Vagina (tissue), 2 donors: ENCODE results near the gene FAM131B. TPM values are rescaled to one million over a fixed set of nuclear protein-coding genes. Genes with fewer than 3 reads are reported as not detected.

ENCODE experiments used
- DNase-seq, 2 donors: peaks; one replicate each; pipeline ENCODE4 v3.0.0-alpha.2; 2017; ENCODE audit errors: extremely low spot score in 2 of 2
- H3K27ac ChIP-seq: fragments of 200-600 bp; sonication (generic); one replicate; pipeline ENCODE4 v1.5.1; 2019
- H3K27me3 ChIP-seq: fragments of 200-600 bp; sonication (generic); one replicate; pipeline ENCODE4 v1.5.1; 2019
- H3K36me3 ChIP-seq, 2 donors: fragments of 200-600 bp; sonication (generic); one replicate each; pipeline ENCODE4 v1.5.1; 2017 to 2019
- H3K4me1 ChIP-seq: fragments of 200-600 bp; sonication (generic); one replicate; pipeline ENCODE4 v1.5.1; 2019
- H3K4me3 ChIP-seq, 2 donors: fragments of 200-600 bp; sonication (generic); 1 replicate in 1 of 2; 2 replicates in 1 of 2; pipeline ENCODE4 v1.5.1; 2016 to 2019
- H3K9me3 ChIP-seq: fragments of 200-600 bp; sonication (generic); one replicate; pipeline ENCODE4 v1.5.1; 2019
- POLR2A ChIP-seq, 2 donors: fragments of 450-650 bp; IDR thresholded peaks; one replicate each; pipeline ENCODE4 v1.6.1; 2017; ENCODE audit warnings: antibody characterized with exemption in 2 of 2, mild to moderate bottlenecking in 2 of 2, moderate library complexity in 2 of 2
- POLR2AphosphoS5 ChIP-seq, 2 donors: sonication (generic); formaldehyde crosslinking; IDR thresholded peaks; one replicate each; pipeline ENCODE4 v1.9.0; 2017; ENCODE audit warnings: antibody characterized with exemption in 2 of 2, mild to moderate bottlenecking in 2 of 2, low read depth in 1 of 2; ENCODE audit not compliant: insufficient read depth in 1 of 2
- intact Hi-C: fragments of 100-400 bp; cut with DNase I; formaldehyde crosslinking; loops from one replicate; pipeline ENCODE4 v1.15.1; 2023
- total RNA-seq: library from RNA; depleted of rRNA; stranded (reverse); fragments of >200 nt; gene quantifications from one replicate; pipeline ENCODE4 v1.2.3, GENCODE V29; 2016
- TF ChIP-seq, protein P1 (sequence below), 3 experiments: fragments of 450-650 bp in 2 of 3; fragments of 200-600 bp in 1 of 3; sonication (generic) in 1 of 3; IDR thresholded peaks; one replicate each; pipeline ENCODE4 v1.5.1; 2017 to 2019; ENCODE audit warnings: antibody characterized with exemption in 3 of 3, mild to moderate bottlenecking in 2 of 3, moderate library complexity in 2 of 3

The FAM131B gene
- total RNA-seq, 1 donor from 2014 or later = 1.5 TPM

DNA sequence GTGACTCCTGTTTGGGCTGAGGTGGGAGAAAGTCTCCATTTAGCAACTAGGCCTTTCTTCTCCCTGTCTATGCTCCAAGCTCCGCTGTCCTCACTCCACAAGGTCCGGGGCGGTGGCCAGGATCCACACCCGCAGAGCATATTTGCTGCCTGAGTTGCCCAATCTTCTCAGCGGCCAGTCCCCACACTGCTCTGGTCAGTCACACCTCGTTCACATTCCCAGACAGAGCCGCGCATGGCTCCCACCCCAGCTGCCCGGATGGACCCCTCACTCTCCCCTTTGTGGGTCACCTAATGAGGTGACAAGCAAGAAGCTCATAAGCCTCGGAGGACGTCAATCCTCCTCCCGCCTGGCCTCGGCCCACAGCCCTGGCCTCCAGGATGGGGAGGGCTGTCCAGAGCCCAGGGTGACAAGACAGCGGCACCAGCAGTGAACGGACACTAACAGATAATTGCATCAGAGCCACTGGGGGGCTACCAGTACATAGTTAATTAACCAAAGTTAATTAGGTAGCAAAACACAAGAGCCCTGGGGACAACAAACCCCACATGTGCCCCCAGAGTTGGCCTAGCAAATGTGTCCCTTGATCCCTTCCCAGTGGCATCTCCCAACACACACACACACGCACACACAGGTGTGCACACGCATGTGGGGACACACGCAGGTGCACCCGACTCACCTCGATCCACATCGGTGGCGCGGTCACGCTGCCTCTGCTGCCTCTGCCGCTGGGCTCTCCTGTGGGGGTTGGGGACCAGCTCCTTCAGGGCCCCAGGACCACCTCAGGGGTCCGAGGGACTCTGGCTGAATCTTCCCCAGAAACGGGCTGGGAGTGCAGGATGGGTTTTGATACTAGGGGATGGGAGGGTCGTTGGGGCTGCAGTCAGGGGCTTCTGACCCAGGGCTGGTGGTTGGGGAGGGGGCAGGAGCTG is 34.4 kb upstream of the FAM131B start:
- intact Hi-C loops = no loop called here
- DNase-seq = peak in 1 of 2 donors; percentile 86
- H3K4me3 ChIP-seq = no peak overlapping the region

DNA sequence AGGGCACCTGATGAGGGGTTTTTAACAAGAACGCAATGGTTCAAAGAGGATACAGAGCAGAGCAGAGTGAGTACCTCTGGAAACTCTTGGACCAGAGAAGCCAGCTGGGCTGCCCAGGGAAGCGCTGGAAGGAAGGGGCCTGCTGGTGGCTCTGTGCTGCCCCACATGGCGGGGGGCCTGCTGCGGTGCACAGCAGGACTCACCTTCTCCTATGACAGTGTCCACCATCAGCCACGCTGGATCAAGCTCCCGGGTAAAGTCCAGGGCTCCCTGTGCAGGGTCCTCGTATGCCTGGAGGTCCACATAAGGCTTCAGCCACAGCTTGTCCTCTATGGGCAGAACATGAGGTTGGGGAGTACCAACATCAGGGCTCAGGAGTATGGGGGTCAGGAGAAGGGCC is 33.7 kb upstream of the FAM131B start:
- Histone ChIP-seq H3K4me3 (no peak overlapping the region), H3K36me3 (peaks cover 0 to under 1% of the 10 kb centered on the region in 2 donors)
- intact Hi-C loops = no loop called here

More for the DNA sequence above, 34.4 kb upstream of the FAM131B start:
- Histone ChIP-seq H3K36me3 (no peaks in the 10 kb centered on the region), H3K27me3 (no peaks in the 10 kb centered on the region), H3K4me1 (peaks cover 13% of the 10 kb centered on the region), H3K27ac (no peak overlapping the region), H3K9me3 (no peaks in the 10 kb centered on the region)
- TF ChIP-seq POLR2A (IDR thresholded peaks at IDR 0.05) (no peak), POLR2AphosphoS5 (IDR thresholded peaks at IDR 0.05; ENCODE audit: insufficient read depth in 1 of 2, low read depth in 1 of 2) (no peak)
- TF ChIP-seq, protein P1, sequence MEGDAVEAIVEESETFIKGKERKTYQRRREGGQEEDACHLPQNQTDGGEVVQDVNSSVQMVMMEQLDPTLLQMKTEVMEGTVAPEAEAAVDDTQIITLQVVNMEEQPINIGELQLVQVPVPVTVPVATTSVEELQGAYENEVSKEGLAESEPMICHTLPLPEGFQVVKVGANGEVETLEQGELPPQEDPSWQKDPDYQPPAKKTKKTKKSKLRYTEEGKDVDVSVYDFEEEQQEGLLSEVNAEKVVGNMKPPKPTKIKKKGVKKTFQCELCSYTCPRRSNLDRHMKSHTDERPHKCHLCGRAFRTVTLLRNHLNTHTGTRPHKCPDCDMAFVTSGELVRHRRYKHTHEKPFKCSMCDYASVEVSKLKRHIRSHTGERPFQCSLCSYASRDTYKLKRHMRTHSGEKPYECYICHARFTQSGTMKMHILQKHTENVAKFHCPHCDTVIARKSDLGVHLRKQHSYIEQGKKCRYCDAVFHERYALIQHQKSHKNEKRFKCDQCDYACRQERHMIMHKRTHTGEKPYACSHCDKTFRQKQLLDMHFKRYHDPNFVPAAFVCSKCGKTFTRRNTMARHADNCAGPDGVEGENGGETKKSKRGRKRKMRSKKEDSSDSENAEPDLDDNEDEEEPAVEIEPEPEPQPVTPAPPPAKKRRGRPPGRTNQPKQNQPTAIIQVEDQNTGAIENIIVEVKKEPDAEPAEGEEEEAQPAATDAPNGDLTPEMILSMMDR (IDR thresholded peaks at IDR 0.05) = no peak

DNA sequence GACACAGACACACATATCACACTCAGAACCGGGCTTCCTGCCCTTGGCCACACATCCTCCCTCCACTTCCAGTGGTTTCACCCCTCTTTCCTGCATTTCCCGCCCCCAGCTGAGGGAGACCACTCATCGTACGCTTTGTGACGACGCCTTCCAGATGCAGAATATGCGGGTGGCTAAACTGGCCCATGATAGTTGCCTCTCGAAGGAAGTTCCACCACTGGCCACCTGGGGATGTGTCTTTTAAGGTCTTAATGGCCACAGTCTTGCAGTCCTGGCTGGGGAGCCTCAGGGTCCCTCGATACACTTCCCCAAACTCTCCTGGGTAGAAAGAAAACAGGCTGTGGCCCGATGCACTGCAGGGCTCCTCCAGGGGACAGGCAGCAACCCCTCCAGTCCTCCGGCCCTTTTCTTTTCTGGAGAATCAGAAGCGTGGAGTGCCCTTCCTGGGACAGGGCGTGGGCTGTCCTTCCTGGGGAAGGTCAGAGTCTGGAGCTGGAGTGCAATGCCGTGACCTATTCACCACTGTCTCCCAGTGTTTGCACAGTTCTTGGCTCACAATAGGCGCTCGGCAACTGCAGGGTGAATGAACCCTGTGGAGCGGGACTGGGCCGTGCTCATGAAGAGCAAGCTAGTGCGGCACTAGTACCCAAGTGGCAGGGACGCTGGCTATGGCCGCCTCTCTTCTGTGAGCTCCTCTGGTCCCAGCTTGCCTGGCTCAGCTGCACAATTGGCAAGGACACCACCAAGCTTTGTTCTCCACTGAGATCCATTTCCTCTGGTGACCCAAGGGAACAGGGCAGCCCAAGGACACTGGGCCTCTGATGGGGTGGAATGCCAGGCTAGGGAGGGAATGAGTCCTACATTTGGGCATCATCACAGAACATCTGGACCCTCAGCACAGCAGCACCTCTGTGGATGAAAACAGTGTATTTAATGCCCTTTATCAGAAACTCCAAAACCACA is 33.0 kb upstream of the FAM131B start:
- intact Hi-C loops = no loop called here
- peaks cover 0 to 8% of the 10 kb centered on the region in 2 donors for H3K36me3 ChIP-seq
- H3K27ac ChIP-seq = no peak overlapping the region
- no peaks in the 10 kb centered on the region for H3K27me3 ChIP-seq
- peaks cover 27% of the 10 kb centered on the region for H3K4me1 ChIP-seq
- H3K4me3 ChIP-seq = no peak overlapping the region
- no peaks in the 10 kb centered on the region for H3K9me3 ChIP-seq
- TF ChIP-seq, protein P1 (IDR thresholded peaks at IDR 0.05) = no peak
- TF ChIP-seq POLR2A (IDR thresholded peaks at IDR 0.05) (no peak), POLR2AphosphoS5 (IDR thresholded peaks at IDR 0.05; ENCODE audit: insufficient read depth in 1 of 2, low read depth in 1 of 2) (no peak)
- no peak for DNase-seq

More for the DNA sequence above, 33.7 kb upstream of the FAM131B start:
- Histone ChIP-seq H3K27me3 (no peaks in the 10 kb centered on the region), H3K4me1 (peaks cover 20% of the 10 kb centered on the region), H3K27ac (no peak overlapping the region), H3K9me3 (no peaks in the 10 kb centered on the region)
- TF ChIP-seq POLR2A (IDR thresholded peaks at IDR 0.05) (no peak), POLR2AphosphoS5 (IDR thresholded peaks at IDR 0.05; ENCODE audit: insufficient read depth in 1 of 2, low read depth in 1 of 2) (no peak)
- TF ChIP-seq, protein P1 (IDR thresholded peaks at IDR 0.05) = no peak
- no peak for DNase-seq

DNA sequence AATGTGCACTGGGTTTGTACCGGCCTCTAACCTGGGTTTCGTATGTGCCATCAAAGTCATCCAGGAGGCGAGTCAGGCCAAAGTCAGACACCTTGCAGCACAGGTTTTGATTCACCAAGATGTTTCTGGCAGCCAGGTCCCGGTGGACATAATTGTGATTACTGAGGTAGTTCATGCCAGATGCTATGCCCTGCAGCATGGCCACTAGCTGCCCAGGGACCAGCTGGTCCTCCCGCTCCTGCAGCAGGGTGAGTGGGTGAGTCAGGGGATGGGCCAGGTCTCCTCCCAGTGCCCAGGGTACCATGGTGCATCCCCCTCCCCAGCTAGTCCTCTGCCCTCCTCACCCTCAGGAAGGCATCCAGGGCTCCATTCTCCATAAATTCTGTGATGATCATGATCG is 32.3 kb upstream of the FAM131B start:
- H3K9me3 ChIP-seq = no peaks in the 10 kb centered on the region
- TF ChIP-seq, protein P1 (IDR thresholded peaks at IDR 0.05) = no peak
- TF ChIP-seq POLR2A (IDR thresholded peaks at IDR 0.05) = no peak
- no peak for TF ChIP-seq POLR2AphosphoS5 (IDR thresholded peaks at IDR 0.05; ENCODE audit: insufficient read depth in 1 of 2, low read depth in 1 of 2)
- no peak for DNase-seq
- peaks cover 0 to 12% of the 10 kb centered on the region in 2 donors for H3K36me3 ChIP-seq
- no peak overlapping the region for H3K27ac ChIP-seq
- no peak overlapping the region for H3K4me3 ChIP-seq
- H3K27me3 ChIP-seq = no peaks in the 10 kb centered on the region
- intact Hi-C loops = no loop called here
- H3K4me1 ChIP-seq = peaks cover 30% of the 10 kb centered on the region
